ENCODE results near the gene CDH13. TPM values are rescaled to one million over a fixed set of nuclear protein-coding genes. Genes with fewer than 3 reads are reported as not detected.

The CDH13 gene
- total and polyA plus RNA-seq, 2 experiments from 2014 or later, result 1.6 to 4.4 TPM

GRCh38 chr16:82598771-82599170, 28.0 kb upstream of the CDH13 start (continued):
- no peak for TF ChIP-seq ZNF462 (CRISPR knock-in tag; IDR thresholded peaks at IDR 0.05)

GRCh38 chr16:82601989-82602640, 24.7 kb upstream of the CDH13 start:
- Histone ChIP-seq H3K9me2 (ENCODE audit: insufficient read depth) (peaks cover 23% of the 10 kb centered on the region), H3K27ac (ENCODE audit: low read depth) (no peak overlapping the region), H3K36me3 (ENCODE audit: insufficient read depth) (no peaks in the 10 kb centered on the region), H3K4me3 (no peak overlapping the region), H3K4me1 (ENCODE audit: insufficient read depth) (peaks cover 17% of the 10 kb centered on the region), H3K4me2 (no peak overlapping the region), H3K79me2 (replicated peaks; ENCODE audit: insufficient read depth) (no peaks in the 10 kb centered on the region), H3K27me3 (ENCODE audit: insufficient read depth) (no peaks in the 10 kb centered on the region), H3F3A (replicated peaks; ENCODE audit: low read depth) (0 out of 2 replicates have a peak, but pooled peaks cover 5% of the 10 kb centered on the region), H4K20me1 (replicated peaks; ENCODE audit: insufficient read depth) (no peaks in the 10 kb centered on the region), H2AFZ (no peak overlapping the region)
- Mint-ChIP-seq H3K27ac (no peak overlapping the region), H3K4me3 (no peak overlapping the region), H3K36me3 (ENCODE audit: low read depth) (peaks cover 17% of the 10 kb centered on the region; the same call in 2 of the 3 replicates), H3K27me3 (ENCODE audit: insufficient read depth, low read depth, poor library complexity) (peaks cover 16% of the 10 kb centered on the region), H3K9me3 (peaks cover 15% of the 10 kb centered on the region), H3K4me1 (peaks cover 20% of the 10 kb centered on the region)
- ATAC-seq (no peak), DNase-seq (ENCODE audit: low spot score) (no peak)
- no peak for TF ChIP-seq CTCF (conservative IDR thresholded peaks at IDR 0.05; ENCODE audit: low read depth in 2 of 2)
- TF ChIP-seq STAT1 (IDR thresholded peaks at IDR 0.05; ENCODE audit: unreplicated experiment), result no peak
- no peak for TF ChIP-seq JUNB (IDR thresholded peaks at IDR 0.05; ENCODE audit: unreplicated experiment)
- TF ChIP-seq EZH2phosphoT487 (IDR thresholded peaks at IDR 0.05; ENCODE audit: unreplicated experiment), result no peak
- TF ChIP-seq ZNF462 (CRISPR knock-in tag; IDR thresholded peaks at IDR 0.05), result no peak
- TF ChIP-seq POLR2AphosphoS5 (IDR thresholded peaks at IDR 0.05; ENCODE audit: low read depth), result no peak

Data from GM23338 (cell line).